Psoas muscle (tissue), 8 donors: ENCODE measurements around the gene TNFRSF14. TPM values are rescaled to one million over a fixed set of nuclear protein-coding genes. Genes with fewer than 3 reads are reported as not detected.

Experiments
- ATAC-seq, 4 donors: fragments of 200-7000 bp; cut with Tn5 transposase; one replicate each; pipeline ENCODE4 v1.9.1; 2020; ENCODE audit warnings: moderate library complexity in 3 of 4, mild to moderate bottlenecking in 2 of 4
- DNase-seq, 2 donors: peaks; one replicate each; pipeline ENCODE4 v3.0.0-alpha.2; 2020
- H3K27ac ChIP-seq: fragments of 200-600 bp; one replicate; pipeline ENCODE4 v1.8.0; 2022
- H3K27me3 ChIP-seq, 3 donors: fragments of 200-600 bp in 1 of 3; one replicate each; pipeline versions ENCODE4 v1.6.1 to v1.8.0; 2013 to 2022; ENCODE audit warnings: low read length in 2 of 3, mild to moderate bottlenecking in 2 of 3, moderate library complexity in 1 of 3; ENCODE audit not compliant: insufficient read depth in 3 of 3
- H3K36me3 ChIP-seq, 2 donors: fragments of 200-600 bp in 1 of 2; one replicate each; pipeline versions ENCODE4 v1.6.1 to v1.8.0; 2013 to 2022; ENCODE audit warnings: low read depth in 1 of 2, mild to moderate bottlenecking in 1 of 2, moderate library complexity in 1 of 2; ENCODE audit not compliant: insufficient read depth in 1 of 2
- H3K4me1 ChIP-seq: fragments of 200-600 bp; one replicate; pipeline ENCODE4 v1.8.0; 2022
- H3K4me3 ChIP-seq: fragments of 200-600 bp; one replicate; pipeline ENCODE4 v1.8.0; 2022; ENCODE audit warnings: mild to moderate bottlenecking
- H3K9me3 ChIP-seq: fragments of 200-600 bp; one replicate; pipeline ENCODE4 v1.8.0; 2022
- WGBS, 3 donors: extraction: QIAGEN DNeasy Blood & Tissue Kit; methylation state at CpG; one replicate each; pipeline versions ENCODE4 v1.1.6 to v1.1.7; 2013; 5-methylcytosine and 5-hydroxymethylcytosine counted together
- intact Hi-C, 2 donors: fragments of 100-400 bp; cut with DNase I; formaldehyde crosslinking; loops; one replicate each; pipeline versions ENCODE4 v1.11.0 to v1.14.2; 2022
- long read RNA-seq, 2 donors: library from polyadenylated mRNA; unstranded; transcript quantifications; one replicate each; pipeline ENCODE4 v2.0.0, GENCODE V29; 2021
- polyA plus RNA-seq, 3 donors: library from polyadenylated mRNA; stranded (reverse); fragments of 200-250 nt; gene quantifications; one replicate each; pipeline ENCODE4 v1.2.3, GENCODE V29; 2013
- total RNA-seq, 4 donors: library from RNA; stranded (reverse); fragmentation: NEBNext Ultra II Directional in 2 of 4; extraction: Animal tissue kit (Norgen Biotek cat#: 25700) in 2 of 4; gene quantifications; one replicate each; pipeline versions ENCODE4 v1.2.1 to v1.2.4, GENCODE V29; 2021 to 2023
- TF ChIP-seq, protein P1 (sequence below): fragments of 200-600 bp; IDR thresholded peaks from one replicate; pipeline ENCODE4 v1.8.0; 2022; ENCODE audit warnings: antibody characterized with exemption
- donor health status: healthy with polysubstance abuse.
- donor health status: DM: no; HTN: no; CAD: no; lungs with moderate emphysema.
- donor health status: Bipolar disorder and iron deficiency.
- donor health status: healthy.
- donor health status: DM: yes; HTN: yes; CAD: no.
- donor health status: DM: no; HTN: no; CAD: no.
- donor health status: DM: no; HTN: no; CAD: no.
- donor health status: DM: yes; HTN: yes; CAD: no.

TNFRSF14 gene
- total RNA-seq (10 to 100 TPM in 2 of 4 donors, 1 to 10 TPM in 2; 6.2 to 10.6 (median 8.9) TPM), polyA plus RNA-seq (10 to 100 TPM in 1 of 3 donors, 1 to 10 TPM in 2; 6.6 to 10.8 (median 8.2) TPM)
- long read RNA-seq, donor 1, partial matches to known transcripts, result 0 of 4 reads
- long read RNA-seq, donor 1, other reads (novel, unspliced or antisense), result 3 of 4 reads
- long read RNA-seq, donor 2, transcript TNFRSF14-201 (8 exons, 1,707 nt), result major isoform, 5 of 9 reads
- long read RNA-seq, donor 2, partial matches to known transcripts, result 1 of 9 reads
- long read RNA-seq, donor 2, other reads (novel, unspliced or antisense), result 3 of 9 reads

DNA sequence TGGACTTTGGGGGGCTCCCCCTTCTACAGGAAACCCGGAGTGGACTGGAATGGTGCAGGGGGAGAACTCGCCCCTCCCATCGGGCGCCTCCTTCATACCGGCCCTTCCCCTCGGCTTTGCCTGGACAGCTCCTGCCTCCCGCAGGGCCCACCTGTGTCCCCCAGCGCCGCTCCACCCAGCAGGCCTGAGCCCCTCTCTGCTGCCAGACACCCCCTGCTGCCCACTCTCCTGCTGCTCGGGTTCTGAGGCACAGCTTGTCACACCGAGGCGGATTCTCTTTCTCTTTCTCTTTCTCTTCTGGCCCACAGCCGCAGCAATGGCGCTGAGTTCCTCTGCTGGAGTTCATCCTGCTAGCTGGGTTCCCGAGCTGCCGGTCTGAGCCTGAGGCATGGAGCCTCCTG lies at the start of gene TNFRSF14:
Gene TNFRSF14, plus strand, starts transcription at position 95 of the 401 bp plus-strand sequence. Its CDS starts 294 bp downstream, at position 389.
- ATAC-seq, result peak; percentile 25 to 65 (median 44)
- intact Hi-C loops, result no loop called here
- Histone ChIP-seq H3K4me3 (peak within 1 kb of the TSS; percentile 76), H3K9me3 (no peaks in the 10 kb centered on the region), H3K27ac (peak within 1 kb of the TSS; percentile 74), H3K4me1 (no peaks in the 10 kb centered on the region), H3K36me3 (no peaks in the 10 kb centered on the region), H3K27me3 (peaks cover 0 to 7% (median 3%) of the 10 kb centered on the region in 3 donors)
- peak; percentile 46 to 67 for DNase-seq
- WGBS, 3 donors, result 0 to 1% (median 1%) methylated on average over 11 to 16 of the region's 16 CpGs
- TF ChIP-seq, protein P1, sequence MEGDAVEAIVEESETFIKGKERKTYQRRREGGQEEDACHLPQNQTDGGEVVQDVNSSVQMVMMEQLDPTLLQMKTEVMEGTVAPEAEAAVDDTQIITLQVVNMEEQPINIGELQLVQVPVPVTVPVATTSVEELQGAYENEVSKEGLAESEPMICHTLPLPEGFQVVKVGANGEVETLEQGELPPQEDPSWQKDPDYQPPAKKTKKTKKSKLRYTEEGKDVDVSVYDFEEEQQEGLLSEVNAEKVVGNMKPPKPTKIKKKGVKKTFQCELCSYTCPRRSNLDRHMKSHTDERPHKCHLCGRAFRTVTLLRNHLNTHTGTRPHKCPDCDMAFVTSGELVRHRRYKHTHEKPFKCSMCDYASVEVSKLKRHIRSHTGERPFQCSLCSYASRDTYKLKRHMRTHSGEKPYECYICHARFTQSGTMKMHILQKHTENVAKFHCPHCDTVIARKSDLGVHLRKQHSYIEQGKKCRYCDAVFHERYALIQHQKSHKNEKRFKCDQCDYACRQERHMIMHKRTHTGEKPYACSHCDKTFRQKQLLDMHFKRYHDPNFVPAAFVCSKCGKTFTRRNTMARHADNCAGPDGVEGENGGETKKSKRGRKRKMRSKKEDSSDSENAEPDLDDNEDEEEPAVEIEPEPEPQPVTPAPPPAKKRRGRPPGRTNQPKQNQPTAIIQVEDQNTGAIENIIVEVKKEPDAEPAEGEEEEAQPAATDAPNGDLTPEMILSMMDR, result no peak

DNA sequence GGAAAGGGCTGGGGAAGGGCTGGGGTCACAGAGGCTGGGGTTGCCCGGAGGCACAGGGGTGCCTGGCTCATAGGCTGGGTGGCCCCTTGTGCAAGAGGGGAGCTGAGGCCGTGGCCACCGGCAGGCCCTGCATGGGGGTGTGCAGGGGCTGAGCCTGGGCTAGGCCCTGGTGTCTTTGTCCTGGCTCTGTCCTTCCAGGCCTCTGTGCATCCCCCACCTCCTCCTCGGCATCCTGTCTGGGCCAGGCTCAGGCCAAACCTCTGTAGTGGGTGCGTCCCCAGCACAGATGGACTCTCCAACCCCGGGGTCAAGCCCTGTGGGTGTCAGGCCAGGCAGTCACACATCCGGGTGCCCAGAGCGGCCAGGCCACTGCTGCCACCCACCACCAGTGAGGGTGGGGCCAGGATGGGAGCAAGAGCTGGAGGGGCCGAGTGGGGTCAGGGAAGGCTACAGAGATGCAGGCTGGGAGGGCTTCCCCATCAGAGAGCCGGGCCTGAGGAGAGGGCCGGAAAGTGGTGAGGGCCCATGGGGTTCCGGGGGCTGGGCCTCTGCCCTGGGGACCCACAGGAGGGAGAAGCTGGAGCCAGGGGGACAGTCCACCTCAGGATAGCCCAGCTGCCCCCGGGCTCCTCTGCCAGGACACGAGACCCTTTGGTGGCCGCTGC lies 49.1 kb upstream of the TNFRSF14 start:
- 45 to 52% (median 45%) methylated on average over 10 to 15 of the region's 15 CpGs for WGBS, 3 donors
- peak in 3 of 4 donors; percentile 9 to 18 (median 16) for ATAC-seq
- no peaks in the 10 kb centered on the region for H3K4me1 ChIP-seq

DNA sequence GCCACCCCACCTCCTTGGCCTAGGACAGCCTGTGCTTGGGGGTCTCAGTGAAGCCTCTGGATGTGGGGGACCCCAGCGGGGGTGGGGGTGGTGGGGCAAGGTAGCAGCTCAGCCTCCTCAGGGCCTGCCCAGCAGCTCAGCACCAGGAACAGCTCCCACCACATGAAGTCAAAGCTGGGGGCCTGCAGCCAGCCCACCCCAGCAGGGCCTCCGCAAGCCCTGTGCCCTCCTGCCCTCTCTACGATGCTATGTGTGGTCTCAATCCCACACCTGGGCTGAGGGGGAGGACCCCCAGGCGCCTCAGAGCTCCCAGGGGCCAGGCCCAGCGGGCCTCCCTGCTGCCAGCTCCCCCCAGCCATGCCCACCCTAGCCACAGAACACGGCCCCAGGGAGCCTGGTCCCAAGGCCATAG lies 48.4 kb upstream of the TNFRSF14 start:
- no peak overlapping the region for H3K27ac ChIP-seq
- 86 to 93% (median 89%) methylated on average over 6 of the region's 6 CpGs for WGBS, 3 donors
- peaks cover 0 to 26% (median 6%) of the 10 kb centered on the region in 3 donors for H3K27me3 ChIP-seq
- H3K4me3 ChIP-seq, result no peak overlapping the region
- TF ChIP-seq, protein P1, result no peak
- intact Hi-C loops, result no loop called here
- peaks cover 26 to 53% of the 10 kb centered on the region in 2 donors for H3K36me3 ChIP-seq
- no peaks in the 10 kb centered on the region for H3K4me1 ChIP-seq
- ATAC-seq (no peak), DNase-seq (no peak)
- H3K9me3 ChIP-seq, result no peaks in the 10 kb centered on the region

More for the DNA sequence above, 49.1 kb upstream of the TNFRSF14 start:
- Histone ChIP-seq H3K27me3 (peaks cover 0 to 33% (median 9%) of the 10 kb centered on the region in 3 donors), H3K36me3 (peaks cover 20 to 46% of the 10 kb centered on the region in 2 donors), H3K4me3 (no peak overlapping the region), H3K27ac (no peak overlapping the region), H3K9me3 (no peaks in the 10 kb centered on the region)
- DNase-seq, result no peak
- intact Hi-C loops, result no loop called here
- TF ChIP-seq, protein P1, result no peak

DNA sequence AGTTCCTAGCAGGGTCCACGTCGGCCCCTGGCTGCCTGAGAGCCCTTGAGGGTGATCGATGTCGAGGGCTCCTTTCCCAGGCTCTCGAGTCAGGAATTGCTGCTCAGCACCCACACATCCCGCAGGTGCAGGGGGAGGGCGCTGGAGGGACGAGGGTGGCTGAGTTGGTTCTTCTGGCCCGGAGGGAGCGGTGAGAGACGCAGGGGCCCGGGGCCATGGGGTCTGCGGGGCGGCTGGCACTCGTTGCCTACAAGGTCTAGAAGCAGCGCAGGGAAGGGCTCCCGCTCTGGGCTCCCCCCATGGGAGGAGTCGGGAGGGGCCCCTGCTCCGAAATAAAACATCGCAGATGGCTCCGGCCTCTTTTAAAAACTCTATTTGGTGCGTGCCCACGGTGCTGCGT lies 48.0 kb upstream of the TNFRSF14 start:
- H3K4me1 ChIP-seq, result no peaks in the 10 kb centered on the region
- no peaks in the 10 kb centered on the region for H3K9me3 ChIP-seq
- H3K4me3 ChIP-seq, result no peak overlapping the region
- ATAC-seq (no peak), DNase-seq (no peak)
- H3K27ac ChIP-seq, result no peak overlapping the region
- intact Hi-C loops, result no loop called here
- H3K27me3 ChIP-seq, result peaks cover 0 to 22% (median 6%) of the 10 kb centered on the region in 3 donors
- H3K36me3 ChIP-seq, result peaks cover 26 to 58% of the 10 kb centered on the region in 2 donors
- WGBS, 3 donors, result 87% methylated on average over 24 of the region's 24 CpGs
- TF ChIP-seq, protein P1, result no peak
